MG63 (cell line): ENCODE measurements around the gene HPS4. TPM values are rescaled to one million over a fixed set of nuclear protein-coding genes. Genes with fewer than 3 reads are reported as not detected.
A peak's percentile ranks its signal among the peaks of the same experiment; 100 is the strongest.
"Not testable (repeated sequence)": the region's sequence is repeated elsewhere in the genome, so short reads cannot be mapped to it uniquely, and the experiment has no call there.

Experiments used
- DNase-seq: peaks from one replicate; pipeline ENCODE4 v3.0.0-alpha.2; 2020
- H3K27me3 ChIP-seq: fragments of 250-450 bp; sonication (Bioruptor Pico); 2 replicates; pipeline ENCODE4 v1.5.1; 2020; ENCODE audit warnings: mild to moderate bottlenecking, moderate library complexity
- H3K36me3 ChIP-seq: fragments of 250-450 bp; sonication (Bioruptor Pico); 2 replicates; pipeline ENCODE4 v1.5.1; 2020; ENCODE audit warnings: mild to moderate bottlenecking, moderate library complexity
- H3K4me3 ChIP-seq: fragments of 250-450 bp; sonication (Bioruptor Pico); 2 replicates; pipeline ENCODE4 v1.5.1; 2020; ENCODE audit warnings: mild to moderate bottlenecking, moderate library complexity
- H3K9me3 ChIP-seq: fragments of 250-450 bp; sonication (Bioruptor Pico); 2 replicates; pipeline ENCODE4 v1.5.1; 2020; ENCODE audit warnings: mild to moderate bottlenecking, moderate library complexity
- total RNA-seq: library from RNA; depleted of rRNA; stranded (reverse); fragments of >200 nt; shearing (Covaris generic); gene quantifications from 2 replicates; pipeline ENCODE4 v1.2.3, GENCODE V29; 2014; ENCODE audit warnings: low replicate concordance; rRNA removed

The HPS4 gene
- total RNA-seq, 1 experiment from 2014 or later: 13.0 TPM

DNA sequence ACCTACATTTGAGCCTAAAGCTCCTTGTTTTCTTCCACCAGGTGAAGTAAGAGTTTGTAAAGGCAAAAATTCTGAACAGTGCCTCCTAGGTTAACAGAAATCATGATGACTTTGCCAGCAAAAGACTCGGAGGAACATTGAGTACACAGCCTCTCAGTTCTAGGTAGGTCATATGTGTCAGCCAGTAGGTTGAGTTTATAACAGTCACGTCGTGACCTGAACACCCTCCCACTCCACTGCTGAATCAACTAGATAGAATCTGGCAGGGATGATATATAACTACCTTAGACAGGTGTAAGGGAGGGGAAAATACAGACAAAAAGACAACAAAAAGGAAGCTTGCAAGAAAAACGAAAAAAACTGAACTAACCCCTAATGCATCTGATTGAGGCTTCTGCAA is 67.3 kb downstream of the HPS4 start:
- Histone ChIP-seq H3K36me3 (no peaks in the 10 kb centered on the region), H3K27me3 (no peaks in the 10 kb centered on the region), H3K4me3 (no peak overlapping the region), H3K9me3 (no peaks in the 10 kb centered on the region)
- no peak for DNase-seq

DNA sequence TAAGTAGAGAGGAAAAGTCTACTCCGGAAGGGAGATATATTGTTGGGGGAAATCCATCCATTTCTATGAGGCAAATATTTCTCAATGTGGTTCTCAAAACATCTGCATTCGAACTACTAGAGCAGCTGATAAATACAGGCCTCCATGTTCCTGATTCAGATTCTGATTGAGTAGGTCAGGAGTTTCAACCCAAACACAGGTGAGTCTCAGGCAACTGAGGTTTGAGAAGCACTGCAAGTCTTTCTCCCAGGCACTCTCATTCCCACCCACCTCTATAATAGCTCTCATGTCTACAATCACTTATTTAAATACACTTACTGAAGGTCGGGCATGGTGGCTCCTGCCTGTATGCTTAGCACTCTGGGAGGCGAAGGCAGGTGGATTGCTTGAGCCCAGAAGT is 69.2 kb downstream of the HPS4 start:
- Histone ChIP-seq H3K4me3 (no peak overlapping the region), H3K27me3 (no peaks in the 10 kb centered on the region), H3K9me3 (no peaks in the 10 kb centered on the region), H3K36me3 (no peaks in the 10 kb centered on the region)
- no peak for DNase-seq

DNA sequence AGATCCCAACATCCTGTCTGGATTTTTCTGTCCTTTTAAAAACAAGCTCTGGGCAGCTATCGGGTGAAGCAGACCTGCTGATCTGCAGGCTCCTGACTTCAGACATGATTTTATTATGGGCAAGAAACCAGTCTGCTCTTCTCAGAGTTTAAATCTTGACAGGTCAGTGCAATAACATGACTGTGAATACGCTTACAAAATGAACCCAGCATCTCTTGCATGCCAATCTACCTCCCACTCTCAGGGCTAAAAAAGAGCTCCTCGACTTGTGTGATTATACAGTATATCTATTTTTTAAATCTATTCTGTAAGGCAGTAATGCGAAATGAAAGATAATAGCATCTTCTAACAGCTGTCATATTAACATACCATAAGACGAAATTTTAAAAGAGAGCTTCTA is 73.2 kb downstream of the HPS4 start:
- Histone ChIP-seq H3K4me3 (no peak overlapping the region), H3K27me3 (no peaks in the 10 kb centered on the region), H3K36me3 (no peaks in the 10 kb centered on the region), H3K9me3 (no peaks in the 10 kb centered on the region)
- no peak for DNase-seq

DNA sequence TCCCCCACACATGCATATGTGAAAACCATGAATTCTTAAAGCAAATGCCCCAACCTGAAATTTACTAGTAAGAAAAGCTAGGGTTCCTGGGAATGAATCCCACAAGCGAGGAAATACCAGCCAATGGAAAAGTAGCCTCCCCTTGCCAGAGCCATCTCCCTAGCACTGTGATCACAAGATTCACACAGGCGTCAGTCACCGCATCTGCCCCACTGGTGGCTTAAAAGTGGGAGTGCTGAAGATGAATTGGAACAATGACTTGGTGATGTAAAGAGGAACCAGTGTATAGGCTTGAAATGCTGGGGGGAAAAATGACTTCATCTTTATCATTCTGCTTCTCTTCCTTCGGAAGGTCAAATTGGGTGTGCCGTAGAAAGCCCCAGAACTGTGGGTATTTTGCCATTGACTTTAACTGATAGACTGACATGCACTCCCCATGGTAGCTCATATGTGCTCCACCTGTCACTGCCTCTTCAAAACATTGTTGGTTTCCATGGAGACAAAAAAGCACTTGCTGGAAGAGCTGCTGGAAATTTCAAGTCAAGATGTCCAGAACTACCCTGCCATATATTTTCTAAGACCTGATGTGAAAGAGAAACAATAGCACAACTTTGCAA is 73.8 kb downstream of the HPS4 start:
- Histone ChIP-seq H3K4me3 (no peak overlapping the region), H3K36me3 (no peaks in the 10 kb centered on the region), H3K27me3 (no peaks in the 10 kb centered on the region), H3K9me3 (no peaks in the 10 kb centered on the region)
- no peak for DNase-seq

DNA sequence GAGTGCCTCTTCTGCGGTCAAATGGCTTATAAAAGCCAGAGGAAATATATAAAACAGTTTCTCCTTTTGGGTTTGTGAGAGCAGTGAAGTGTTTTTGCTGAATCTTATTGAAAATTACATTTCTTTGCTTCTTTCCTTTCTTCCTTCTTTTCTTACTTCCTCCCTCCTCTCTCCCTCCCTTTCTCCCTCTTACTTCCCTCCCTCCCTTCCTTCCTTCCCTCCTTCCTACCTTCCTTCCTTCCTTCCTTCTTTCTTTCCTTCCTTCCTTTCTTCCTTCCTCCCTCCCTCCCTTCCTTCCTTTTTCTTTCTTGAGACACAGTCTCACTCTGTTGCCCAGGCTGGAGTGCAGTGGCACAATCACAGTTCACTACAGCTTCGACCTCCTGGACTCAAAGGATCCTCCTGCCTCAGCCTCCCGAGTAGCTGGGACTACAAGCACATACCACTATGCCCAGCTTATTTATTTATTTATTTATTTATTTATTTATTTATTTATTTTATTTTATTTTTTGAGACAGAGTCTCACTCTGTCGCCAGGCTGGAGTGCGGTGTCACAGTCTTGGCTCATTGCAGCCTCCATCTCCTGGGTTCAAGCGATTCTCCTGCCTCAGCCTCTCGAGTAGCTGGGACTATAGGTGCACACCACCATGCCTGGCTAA is 74.9 kb downstream of the HPS4 start:
- not testable (repeated sequence) for H3K36me3 ChIP-seq, H3K4me3 ChIP-seq, DNase-seq, H3K9me3 ChIP-seq, H3K27me3 ChIP-seq

DNA sequence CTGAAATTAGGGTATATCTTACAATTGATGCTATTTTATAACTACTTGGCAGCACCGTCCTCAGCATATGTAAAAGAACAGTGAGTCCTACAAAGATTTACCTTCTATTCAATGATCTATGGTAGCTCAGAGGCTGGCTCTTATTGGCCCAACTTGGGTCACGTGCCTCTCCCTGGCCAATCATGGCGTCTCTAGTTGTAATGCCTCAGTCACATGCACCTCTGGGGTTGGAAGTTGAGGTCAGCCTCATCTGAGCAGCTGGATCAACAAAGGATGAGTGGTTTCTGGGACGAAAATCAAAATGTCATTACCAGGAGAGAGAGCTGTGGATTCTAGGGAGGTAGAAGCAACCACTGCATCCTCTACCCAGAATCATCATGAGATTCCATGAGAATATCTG is 77.5 kb downstream of the HPS4 start:
- H3K4me3 ChIP-seq: no peak overlapping the region
- H3K9me3 ChIP-seq: no peaks in the 10 kb centered on the region
- no peaks in the 10 kb centered on the region for H3K27me3 ChIP-seq
- peak; percentile 86 for DNase-seq
- H3K36me3 ChIP-seq: no peaks in the 10 kb centered on the region

DNA sequence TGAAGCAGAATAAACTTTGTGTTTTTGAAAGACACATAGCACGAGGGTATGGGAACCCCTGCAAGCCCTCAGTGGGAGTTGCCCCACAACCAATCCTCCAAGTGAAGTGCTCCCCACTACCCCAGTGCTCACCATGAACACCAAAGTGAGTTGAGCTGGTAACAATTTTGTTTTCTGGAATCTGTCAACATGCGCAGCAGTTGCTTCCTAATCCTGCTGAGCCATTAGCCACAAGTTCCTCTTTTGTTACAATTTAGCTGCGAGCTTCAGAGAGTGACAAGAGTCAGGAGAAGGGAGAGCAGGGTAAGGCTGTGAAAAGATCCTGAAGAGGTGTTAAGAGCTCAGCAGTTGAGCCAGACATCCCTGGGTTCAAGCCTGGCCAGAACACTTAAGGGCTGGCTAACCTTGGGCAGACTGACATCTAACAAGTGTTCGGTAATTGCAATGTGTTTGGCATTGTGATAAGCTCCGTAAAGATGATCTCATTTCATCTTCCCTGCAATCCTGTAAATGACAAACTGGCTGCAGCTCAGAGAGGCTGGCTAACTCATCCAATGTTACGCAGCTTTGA is 78.6 kb downstream of the HPS4 start:
- H3K9me3 ChIP-seq: no peaks in the 10 kb centered on the region
- no peak for DNase-seq
- H3K4me3 ChIP-seq: no peak overlapping the region
- no peaks in the 10 kb centered on the region for H3K27me3 ChIP-seq
- H3K36me3 ChIP-seq: no peaks in the 10 kb centered on the region

DNA sequence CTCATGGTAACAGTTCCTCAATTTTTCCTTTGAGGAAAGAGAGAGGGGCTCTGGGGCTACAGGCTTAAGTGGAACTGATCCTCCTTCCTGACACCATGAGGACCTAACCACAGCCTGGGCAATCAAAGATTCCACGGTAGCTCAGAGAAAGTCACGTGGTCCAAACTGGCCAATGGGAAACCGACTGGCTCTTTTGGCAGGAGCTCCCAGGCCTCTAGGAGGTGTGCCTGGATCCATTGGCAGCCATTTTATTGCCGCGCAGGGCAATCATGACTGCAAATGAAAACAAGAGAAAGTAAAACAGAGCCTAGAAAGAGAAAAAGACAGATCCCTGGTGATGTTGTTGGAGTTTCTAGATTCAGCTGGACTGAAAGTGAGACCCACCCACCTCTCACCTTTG is 81.9 kb downstream of the HPS4 start:
- Histone ChIP-seq H3K4me3 (no peak overlapping the region), H3K9me3 (no peaks in the 10 kb centered on the region), H3K27me3 (no peaks in the 10 kb centered on the region), H3K36me3 (no peaks in the 10 kb centered on the region)
- DNase-seq: no peak

Other genes with a start within 250 kb of the HPS4 start
- gene ASPHD2, start 54.5 kb downstream of the HPS4 start, total RNA-seq: 1.8 and 3.4 TPM in 2 replicates
- 18.6 and 30.6 TPM in 2 replicates for gene SRRD, start 94 bp upstream of the HPS4 start, total RNA-seq
- gene TFIP11, start 28.7 kb upstream of the HPS4 start, total RNA-seq: 37.6 and 51.1 TPM in 2 replicates
- gene TPST2, start 106.3 kb upstream of the HPS4 start, total RNA-seq: 21.1 and 37.1 TPM in 2 replicates
- gene CRYBB1, start 134.2 kb upstream of the HPS4 start, total RNA-seq: not detected in 2 replicates
- not detected in 2 replicates for gene CRYBA4, start 138.2 kb upstream of the HPS4 start, total RNA-seq
- 0.33 TPM in 1 of 2 replicates, not detected in the other for gene MIAT, start 173.8 kb upstream of the HPS4 start, total RNA-seq